Measurements from ENCODE around the gene ARHGAP23. TPM values are rescaled to one million over a fixed set of nuclear protein-coding genes. Genes with fewer than 3 reads are reported as not detected.

ARHGAP23 gene
- total RNA-seq, 2 donors from 2014 or later: 27.3 to 204 TPM

GRCh38 chr17:38460716-38461630, 32.7 kb downstream of the ARHGAP23 start:
- no peak for DNase-seq (ENCODE audit: low spot score)
- no peak for TF ChIP-seq POLR2A (IDR thresholded peaks at IDR 0.05)
- no peak for TF ChIP-seq CTCF (IDR thresholded peaks at IDR 0.05)
- TF ChIP-seq POLR2AphosphoS5 (IDR thresholded peaks at IDR 0.05): no peak
- intact Hi-C loops (cut with DNase I): no loop called here

GRCh38 chr17:38461683-38462082, 33.4 kb downstream of the ARHGAP23 start:
- no peaks in the 10 kb centered on the region for H3K4me1 ChIP-seq (replicated peaks)
- intact Hi-C loops (cut with DNase I): no loop called here
- no peak for DNase-seq (ENCODE audit: low spot score)

More at GRCh38 chr17:38460716-38461630, 32.7 kb downstream of the ARHGAP23 start:
- no peaks in the 10 kb centered on the region for H3K9me3 ChIP-seq
- no peak overlapping the region for H3K4me3 ChIP-seq
- H3K4me1 ChIP-seq (replicated peaks): no peaks in the 10 kb centered on the region
- no peaks in the 10 kb centered on the region for H3K27me3 ChIP-seq (replicated peaks; ENCODE audit: insufficient read depth)
- WGBS: 86% methylated on average over 19 of the region's 19 CpGs
- no peaks in the 10 kb centered on the region for H3K36me3 ChIP-seq
- H3K27ac ChIP-seq: no peak overlapping the region

GRCh38 chr17:38463451-38463858, 35.2 kb downstream of the ARHGAP23 start:
- no peaks in the 10 kb centered on the region for H3K9me3 ChIP-seq
- WGBS: 38% methylated on average over 8 of the region's 8 CpGs
- no peaks in the 10 kb centered on the region for H3K27me3 ChIP-seq (replicated peaks; ENCODE audit: insufficient read depth)
- intact Hi-C loops (cut with DNase I): no loop called here
- peak overlapping the region; percentile 54 to 85 for H3K27ac ChIP-seq
- no peak overlapping the region for H3K4me3 ChIP-seq
- H3K36me3 ChIP-seq: no peaks in the 10 kb centered on the region
- TF ChIP-seq CTCF (IDR thresholded peaks at IDR 0.05): no peak
- TF ChIP-seq POLR2A (IDR thresholded peaks at IDR 0.05): no peak
- peak; percentile 49 for TF ChIP-seq POLR2AphosphoS5 (IDR thresholded peaks at IDR 0.05)
- peak; percentile 69 for DNase-seq (ENCODE audit: low spot score)
- no peaks in the 10 kb centered on the region for H3K4me1 ChIP-seq (replicated peaks)

More at GRCh38 chr17:38461683-38462082, 33.4 kb downstream of the ARHGAP23 start:
- H3K27ac ChIP-seq: no peak overlapping the region
- 94% methylated on average over 7 of the region's 7 CpGs for WGBS
- no peaks in the 10 kb centered on the region for H3K27me3 ChIP-seq (replicated peaks; ENCODE audit: insufficient read depth)
- TF ChIP-seq POLR2AphosphoS5 (IDR thresholded peaks at IDR 0.05) (no peak), POLR2A (IDR thresholded peaks at IDR 0.05) (no peak), CTCF (IDR thresholded peaks at IDR 0.05) (no peak)
- no peaks in the 10 kb centered on the region for H3K36me3 ChIP-seq
- no peaks in the 10 kb centered on the region for H3K9me3 ChIP-seq
- H3K4me3 ChIP-seq: no peak overlapping the region

- H3K4me3 ChIP-seq: no peak overlapping the region
- H3K36me3 ChIP-seq: no peaks in the 10 kb centered on the region
- WGBS: 8% methylated on average over 9 of the region's 9 CpGs
- peak overlapping the region; percentile 85 to 90 for H3K27ac ChIP-seq
- TF ChIP-seq POLR2AphosphoS5 (IDR thresholded peaks at IDR 0.05) (no peak), POLR2A (IDR thresholded peaks at IDR 0.05) (no peak), CTCF (IDR thresholded peaks at IDR 0.05) (no peak)
- DNase-seq (ENCODE audit: low spot score): no peak
- H3K27me3 ChIP-seq (replicated peaks; ENCODE audit: insufficient read depth): no peaks in the 10 kb centered on the region
- intact Hi-C loops (cut with DNase I): no loop called here
- no peaks in the 10 kb centered on the region for H3K9me3 ChIP-seq
- no peaks in the 10 kb centered on the region for H3K4me1 ChIP-seq (replicated peaks)
Observed at GRCh38 chr17:38464251-38464722, 36.0 kb downstream of the ARHGAP23 start.

Measured in prostate gland (tissue), 2 donors.